Muscle of leg (tissue), 11 donors: ENCODE results near the gene FGF3. TPM values are rescaled to one million over a fixed set of nuclear protein-coding genes. Genes with fewer than 3 reads are reported as not detected.
"Not testable (repeated sequence)": the region's sequence is repeated elsewhere in the genome, so short reads cannot be mapped to it uniquely, and the experiment has no call there.

Experiments used
- DNase-seq: peaks from one replicate; pipeline ENCODE4 v3.0.0; 2013
- H3K27ac ChIP-seq: one replicate; pipeline ENCODE4 v1.5.1; 2013; ENCODE audit warnings: mild to moderate bottlenecking, low read length, control low read depth
- H3K27me3 ChIP-seq: one replicate; pipeline ENCODE4 v1.6.1; 2013; ENCODE audit warnings: low read length; ENCODE audit not compliant: control insufficient read depth, insufficient read depth
- H3K36me3 ChIP-seq: one replicate; pipeline ENCODE4 v1.6.1; 2013; ENCODE audit warnings: low read length; ENCODE audit not compliant: control insufficient read depth, insufficient read depth
- H3K4me1 ChIP-seq: one replicate; pipeline ENCODE4 v1.6.1; 2013; ENCODE audit warnings: low read length; ENCODE audit not compliant: control insufficient read depth, insufficient read depth
- H3K4me3 ChIP-seq: one replicate; pipeline ENCODE4 v1.5.1; 2013; ENCODE audit warnings: low read length, control low read depth
- H3K9me3 ChIP-seq: replicated peaks from 2 replicates; pipeline ENCODE4 v1.6.1; 2013; ENCODE audit warnings: low read depth, low read length; ENCODE audit not compliant: control insufficient read depth
- WGBS: methylation state at CpG from one replicate; pipeline ENCODE4 v1.1.5; 2013; ENCODE audit warnings: missing lambda C conversion rate; ENCODE audit not compliant: insufficient coverage; 5-methylcytosine and 5-hydroxymethylcytosine counted together
- polyA plus RNA-seq, 8 donors: library from polyadenylated mRNA; unstranded; fragments of 120-200 nt; gene quantifications; one replicate each; pipeline versions ENCODE4 v1.2.1 to v1.2.3, GENCODE V29; 2013; ENCODE audit warnings: inconsistent platforms in 1 of 8, low replicate concordance in 1 of 8; ENCODE audit not compliant: insufficient read length in 8 of 8, insufficient read depth in 1 of 8
- total RNA-seq: library from RNA; stranded (reverse); fragments of 120-200 nt; gene quantifications from one replicate; pipeline ENCODE4 v1.2.4, GENCODE V29; 2013

FGF3 gene
- total and polyA plus RNA-seq, 9 donors, result 0.09 to 0.12 (median 0.10) TPM; not detected in 6

DNA sequence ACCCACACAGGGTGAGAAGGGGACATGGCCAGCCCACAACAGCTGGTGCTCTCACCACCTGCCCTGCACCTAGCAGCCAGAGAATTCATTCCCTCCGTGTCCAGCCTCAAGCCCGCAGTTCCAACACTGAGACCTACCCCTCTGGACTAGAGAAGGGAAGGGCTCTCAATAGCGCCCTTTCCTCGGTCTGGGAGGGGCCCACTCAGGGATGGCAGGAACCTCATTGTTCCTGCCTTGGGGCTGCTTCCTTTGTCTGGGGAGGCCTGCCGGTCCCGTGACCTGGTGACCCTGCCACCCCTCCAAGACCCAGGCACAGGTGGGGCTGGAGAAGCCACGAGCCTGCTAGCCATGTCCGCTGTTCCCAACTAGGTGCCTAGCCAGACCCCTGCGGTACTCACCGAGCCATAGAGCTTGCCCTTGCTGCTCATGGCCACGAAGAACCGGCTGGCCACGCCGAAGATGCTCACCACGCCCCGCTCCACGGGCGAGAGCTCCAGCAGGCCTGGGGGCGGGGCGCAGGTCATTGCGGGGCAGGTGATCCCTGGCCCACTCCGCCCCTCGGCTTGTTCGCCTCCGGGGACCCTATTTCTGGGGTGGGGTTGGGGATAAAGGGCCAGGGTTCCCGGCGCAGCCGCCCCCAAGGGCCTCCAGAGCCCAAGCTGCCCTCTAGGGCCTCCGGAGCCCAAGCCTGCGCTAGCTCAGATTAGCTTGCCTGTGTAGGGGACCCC is 45.4 kb downstream of the FGF3 start:
- Histone ChIP-seq H3K9me3 (no peaks in the 10 kb centered on the region), H3K36me3 (no peaks in the 10 kb centered on the region), H3K4me3 (peak overlapping the region; percentile 33), H3K27ac (peak overlapping the region; percentile 49), H3K4me1 (peaks cover 13% of the 10 kb centered on the region), H3K27me3 (peaks cover 86% of the 10 kb centered on the region)
- DNase-seq, result no peak
- WGBS, result 6% methylated on average over 18 of the region's 30 CpGs

DNA sequence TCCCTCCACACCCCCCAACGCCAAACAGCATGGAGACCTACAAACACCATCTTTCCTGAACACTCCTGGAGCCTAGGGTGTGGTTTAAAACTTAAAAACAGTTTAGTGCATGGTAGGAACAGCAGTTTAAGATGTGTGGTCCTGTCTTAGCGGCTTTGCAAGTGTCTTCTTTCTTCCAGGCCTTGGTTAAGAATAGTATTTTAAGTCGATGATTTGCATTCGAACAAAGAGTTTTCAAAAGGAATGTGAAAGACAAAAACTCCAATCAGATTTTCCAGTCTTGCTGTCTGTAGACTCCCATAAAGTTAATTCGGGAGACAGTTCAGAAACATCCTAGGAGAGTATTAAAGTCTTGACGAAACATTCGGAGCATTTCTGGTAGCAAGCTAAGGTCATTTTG is 47.8 kb downstream of the FGF3 start:
- H3K4me3 ChIP-seq, result no peak overlapping the region
- no CpG with 5 or more reads among the region's 7 CpGs for WGBS
- peaks cover 13% of the 10 kb centered on the region for H3K4me1 ChIP-seq
- no peak for DNase-seq
- peaks cover 69% of the 10 kb centered on the region for H3K27me3 ChIP-seq
- peak overlapping the region; percentile 50 for H3K27ac ChIP-seq
- no peaks in the 10 kb centered on the region for H3K9me3 ChIP-seq
- H3K36me3 ChIP-seq, result no peaks in the 10 kb centered on the region

DNA sequence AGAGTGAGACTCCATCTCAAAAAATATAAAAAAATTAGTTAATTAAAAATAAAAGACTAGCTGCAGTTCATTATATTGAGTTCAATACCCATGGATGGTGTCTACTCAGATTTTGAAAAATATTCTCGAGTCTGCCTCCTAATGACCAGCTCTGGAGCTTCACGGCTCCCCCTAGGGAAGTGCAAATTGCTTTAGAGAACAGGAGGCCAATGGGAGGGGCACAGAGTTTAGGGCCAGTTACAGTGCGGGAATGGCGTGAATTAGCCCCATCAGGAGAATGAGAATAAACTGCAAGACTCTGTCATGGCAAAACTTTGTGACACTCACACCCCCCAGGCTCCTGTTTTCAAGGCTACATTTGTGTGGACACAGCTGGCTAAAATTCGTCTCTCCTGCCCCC is 48.7 kb downstream of the FGF3 start:
- DNase-seq, result no peak
- H3K27me3 ChIP-seq, result peaks cover 60% of the 10 kb centered on the region
- H3K4me3 ChIP-seq, result no peak overlapping the region
- WGBS, result 40% methylated on average over 2 of the region's 5 CpGs
- H3K36me3 ChIP-seq, result no peaks in the 10 kb centered on the region
- H3K27ac ChIP-seq, result peak overlapping the region; percentile 20
- H3K4me1 ChIP-seq, result peaks cover 13% of the 10 kb centered on the region
- H3K9me3 ChIP-seq, result no peaks in the 10 kb centered on the region

DNA sequence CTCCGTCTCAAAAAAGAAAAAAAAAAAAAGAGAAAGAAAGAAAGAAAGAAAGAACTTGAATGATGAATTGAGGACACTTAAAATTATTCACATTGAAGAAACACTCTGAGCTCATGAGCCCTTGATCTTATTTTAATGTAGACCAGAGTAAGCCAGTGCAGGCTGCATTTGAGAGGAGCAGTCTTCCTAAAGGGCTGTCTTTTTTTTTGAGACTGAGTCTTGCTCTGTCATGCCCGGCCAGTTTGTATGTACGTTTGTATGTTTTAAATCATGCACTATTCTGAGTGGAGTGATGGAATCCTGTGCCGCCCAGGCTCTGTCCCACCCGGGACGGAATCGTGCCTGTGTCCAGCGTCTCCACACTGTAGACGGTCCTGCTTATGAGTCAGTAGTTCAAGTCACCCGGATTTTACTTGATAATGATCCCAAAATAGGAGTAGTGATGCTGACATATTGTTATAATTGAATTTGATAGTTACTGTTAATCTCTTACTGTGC is 53.7 kb downstream of the FGF3 start:
- H3K36me3 ChIP-seq, result no peaks in the 10 kb centered on the region
- H3K9me3 ChIP-seq, result peaks cover 4% of the 10 kb centered on the region
- peaks cover under 1% of the 10 kb centered on the region for H3K4me1 ChIP-seq
- H3K27me3 ChIP-seq, result peaks cover 30% of the 10 kb centered on the region
- DNase-seq, result no peak
- WGBS, result 67% methylated on average over 7 of the region's 10 CpGs
- H3K4me3 ChIP-seq, result no peak overlapping the region
- no peak overlapping the region for H3K27ac ChIP-seq

DNA sequence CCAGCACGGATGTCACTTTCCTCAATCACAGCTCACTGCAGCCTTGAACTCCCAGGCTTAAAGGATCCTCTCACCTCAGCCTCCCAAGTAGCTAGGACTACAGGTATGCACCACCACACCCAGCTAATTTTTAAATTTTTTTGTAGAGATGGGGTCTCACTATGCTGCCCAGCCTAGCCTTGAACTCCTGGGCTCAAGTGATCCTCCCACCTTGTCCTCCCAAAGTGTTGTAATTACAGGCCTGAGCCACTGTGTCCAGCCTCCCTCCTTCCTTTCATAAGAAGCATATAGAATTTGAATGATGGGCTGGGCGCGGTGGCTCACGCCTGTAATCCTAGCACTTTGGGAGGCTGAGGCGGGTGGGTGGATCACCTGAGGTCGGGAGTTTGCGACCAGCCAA is 54.3 kb downstream of the FGF3 start:
- not testable (repeated sequence) for DNase-seq, H3K9me3 ChIP-seq, H3K27ac ChIP-seq, H3K4me1 ChIP-seq, H3K36me3 ChIP-seq, H3K4me3 ChIP-seq
- H3K27me3 ChIP-seq, result peaks cover 24% of the 10 kb centered on the region
- 100% methylated on average over 6 of the region's 7 CpGs for WGBS

DNA sequence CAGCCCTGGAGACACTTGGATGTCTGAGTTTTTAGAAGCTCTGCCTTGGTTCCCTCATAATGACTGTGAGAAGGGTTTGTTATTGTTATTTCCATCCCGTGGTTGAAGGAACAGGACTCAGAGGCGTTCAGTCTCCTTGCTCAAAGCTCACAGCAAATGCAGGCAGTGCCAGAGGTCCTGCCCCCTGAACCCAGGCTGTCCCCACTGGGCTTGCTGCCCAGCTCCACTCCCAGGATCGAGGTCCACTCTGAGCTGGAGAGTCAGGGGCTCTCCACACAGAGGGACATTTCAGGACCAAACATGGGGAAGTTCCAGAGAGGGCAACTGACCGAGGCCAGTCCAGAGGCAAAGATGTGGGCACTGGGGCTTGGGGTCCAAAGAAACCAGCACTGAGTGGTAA is 58.9 kb downstream of the FGF3 start:
- no peak for DNase-seq
- H3K27ac ChIP-seq, result no peak overlapping the region
- peaks cover 7% of the 10 kb centered on the region for H3K9me3 ChIP-seq
- 53% methylated on average over 4 of the region's 4 CpGs for WGBS
- H3K4me3 ChIP-seq, result no peak overlapping the region
- H3K27me3 ChIP-seq, result peaks cover 17% of the 10 kb centered on the region
- H3K4me1 ChIP-seq, result no peaks in the 10 kb centered on the region
- H3K36me3 ChIP-seq, result no peaks in the 10 kb centered on the region

Other genes with a start within 250 kb of the FGF3 start
- 52.3 TPM for gene CCND1, start 178.3 kb downstream of the FGF3 start, total RNA-seq
- 100 to 1,000 TPM in 1 of 8 donors, 10 to 100 TPM in 7; 58.1 to 121 (median 77.1) TPM for gene CCND1, start 178.3 kb downstream of the FGF3 start, polyA plus RNA-seq
- gene LTO1, start 144.1 kb downstream of the FGF3 start, total RNA-seq, result 12.2 TPM
- gene LTO1, start 144.1 kb downstream of the FGF3 start, polyA plus RNA-seq, result 10 to 100 TPM; 16.6 to 22.2 (median 19.2) TPM
- 0.44 TPM for gene FGF19, start 115.4 kb downstream of the FGF3 start, total RNA-seq
- 1 to 10 TPM in 5 of 8 donors, under 1 TPM in 3; 0.52 to 2.1 (median 1.3) TPM for gene FGF19, start 115.4 kb downstream of the FGF3 start, polyA plus RNA-seq
- 5.4 TPM for gene FGF4, start 44.1 kb downstream of the FGF3 start, total RNA-seq
- gene FGF4, start 44.1 kb downstream of the FGF3 start, polyA plus RNA-seq, result 10 to 100 TPM in 5 of 8 donors, 1 to 10 TPM in 3; 5.5 to 14.6 (median 10.2) TPM